OCI-LY1 (cell line): Measurements from ENCODE around the gene KIAA1586.

Experiments
- H2AFZ ChIP-seq: fragments of 200-600 bp; sonication (generic), shearing (Covaris generic); 2 replicates; pipeline ENCODE4 v1.6.0; 2014; ENCODE audit warnings: antibody characterized with exemption, mild to moderate bottlenecking, low read length
- H3F3A ChIP-seq: fragments of 200-600 bp; sonication (generic), shearing (Covaris generic); 2 replicates; pipeline ENCODE4 v1.6.0; 2014; ENCODE audit warnings: mild to moderate bottlenecking, antibody characterized with exemption, low read length, moderate library complexity; ENCODE audit not compliant: insufficient read depth
- H3K27ac ChIP-seq: fragments of 200-600 bp; sonication (generic); 2 replicates; pipeline ENCODE4 v1.5.1; 2014; ENCODE audit warnings: low read length, mixed run types, mild to moderate bottlenecking, low read depth; ENCODE audit not compliant: poor library complexity, severe bottlenecking
- H3K27me3 ChIP-seq: fragments of 200-600 bp; sonication (generic); 2 replicates; pipeline ENCODE4 v1.6.0; 2014; ENCODE audit warnings: antibody characterized with exemption, mild to moderate bottlenecking, low read length, moderate library complexity; ENCODE audit not compliant: insufficient read depth
- H3K36me3 ChIP-seq: fragments of 200-600 bp; sonication (generic); 2 replicates; pipeline ENCODE4 v1.6.1; 2014; ENCODE audit warnings: mild to moderate bottlenecking, antibody characterized with exemption, low read length, moderate library complexity, mixed read lengths; ENCODE audit not compliant: insufficient read depth
- H3K4me1 ChIP-seq: fragments of 200-600 bp; sonication (generic); 2 replicates; pipeline ENCODE4 v1.5.1; 2014; ENCODE audit warnings: mild to moderate bottlenecking, low read length, moderate library complexity; ENCODE audit not compliant: insufficient read depth, severe bottlenecking
- H3K4me2 ChIP-seq: fragments of 200-600 bp; sonication (generic), shearing (Covaris generic); 2 replicates; pipeline ENCODE4 v1.6.1; 2014; ENCODE audit warnings: low read length
- H3K4me3 ChIP-seq: fragments of 200-600 bp; sonication (generic); 2 replicates; pipeline ENCODE4 v1.5.1; 2014; ENCODE audit warnings: low read length, low read depth, mild to moderate bottlenecking, mixed read lengths; ENCODE audit not compliant: poor library complexity, severe bottlenecking
- H3K79me2 ChIP-seq: fragments of 200-600 bp; shearing (Covaris generic); 2 replicates; pipeline ENCODE4 v1.6.1; 2016; ENCODE audit warnings: mixed run types, low read length, mixed read lengths; ENCODE audit not compliant: insufficient read depth
- H3K9ac ChIP-seq: fragments of 200-600 bp; sonication (generic), shearing (Covaris generic); 2 replicates; pipeline ENCODE4 v1.6.1; 2014; ENCODE audit warnings: mild to moderate bottlenecking, low read length, mixed read lengths
- H3K9me2 ChIP-seq: fragments of 200-600 bp; sonication (generic), shearing (Covaris generic); 2 replicates; pipeline ENCODE4 v1.6.1; 2014; ENCODE audit warnings: low read depth, mild to moderate bottlenecking, low read length, mixed read lengths
- H3K9me3 ChIP-seq: fragments of 200-600 bp; shearing (Covaris generic); 2 replicates; pipeline ENCODE4 v1.6.1; 2014; ENCODE audit warnings: low read length, mixed read lengths
- H4K20me1 ChIP-seq: fragments of 200-600 bp; sonication (generic), shearing (Covaris generic); 2 replicates; pipeline ENCODE4 v1.6.0; 2016; ENCODE audit warnings: mild to moderate bottlenecking, low read length; ENCODE audit not compliant: insufficient read depth
- CTCF ChIP-seq: fragments of 200-600 bp; sonication (generic), shearing (Covaris generic); IDR thresholded peaks from 2 replicates; pipeline ENCODE4 v1.5.1; 2017; ENCODE audit warnings: mild to moderate bottlenecking, antibody characterized with exemption, low read length, moderate library complexity, mixed read lengths
- EZH2 ChIP-seq: fragments of 200-600 bp; sonication (generic), shearing (Covaris generic); IDR thresholded peaks from 2 replicates; pipeline ENCODE4 v1.8.0; 2017; ENCODE audit warnings: borderline replicate concordance, mixed run types, mild to moderate bottlenecking, antibody characterized with exemption, low read length, moderate library complexity, mixed read lengths

The KIAA1586 gene

GRCh38 chr6:57078531-57079207 lies 32.2 kb downstream of the KIAA1586 start:
- Histone ChIP-seq H3K79me2 (no peaks in the 10 kb centered on the region), H2AFZ (no peak overlapping the region), H3K36me3 (no peaks in the 10 kb centered on the region), H3K4me3 (no peak overlapping the region), H3F3A (no peaks in the 10 kb centered on the region), H3K27me3 (no peaks in the 10 kb centered on the region), H3K4me1 (no peaks in the 10 kb centered on the region), H3K4me2 (no peak overlapping the region), H3K9me3 (no peaks in the 10 kb centered on the region), H3K27ac (no peak overlapping the region), H4K20me1 (no peaks in the 10 kb centered on the region), H3K9ac (no peak overlapping the region), H3K9me2 (no peaks in the 10 kb centered on the region)
- TF ChIP-seq CTCF (no peak), EZH2 (no peak)

- no peaks in the 10 kb centered on the region for H3K9me2 ChIP-seq
- H3K9me3 ChIP-seq = no peaks in the 10 kb centered on the region
- H2AFZ ChIP-seq = no peak overlapping the region
- H3F3A ChIP-seq = no peaks in the 10 kb centered on the region
- H3K27ac ChIP-seq = no peak overlapping the region
- H3K4me1 ChIP-seq = peaks cover 8% of the 10 kb centered on the region
- no peaks in the 10 kb centered on the region for H3K27me3 ChIP-seq
- no peak overlapping the region for H3K4me3 ChIP-seq
- H3K36me3 ChIP-seq = no peaks in the 10 kb centered on the region
- no peaks in the 10 kb centered on the region for H3K79me2 ChIP-seq
- H3K9ac ChIP-seq = no peak overlapping the region
- no peak overlapping the region for H3K4me2 ChIP-seq
- TF ChIP-seq EZH2 (no peak), CTCF (no peak)
- no peaks in the 10 kb centered on the region for H4K20me1 ChIP-seq
Measured at GRCh38 chr6:57085471-57085870, 39.0 kb downstream of the KIAA1586 start.

DNA sequence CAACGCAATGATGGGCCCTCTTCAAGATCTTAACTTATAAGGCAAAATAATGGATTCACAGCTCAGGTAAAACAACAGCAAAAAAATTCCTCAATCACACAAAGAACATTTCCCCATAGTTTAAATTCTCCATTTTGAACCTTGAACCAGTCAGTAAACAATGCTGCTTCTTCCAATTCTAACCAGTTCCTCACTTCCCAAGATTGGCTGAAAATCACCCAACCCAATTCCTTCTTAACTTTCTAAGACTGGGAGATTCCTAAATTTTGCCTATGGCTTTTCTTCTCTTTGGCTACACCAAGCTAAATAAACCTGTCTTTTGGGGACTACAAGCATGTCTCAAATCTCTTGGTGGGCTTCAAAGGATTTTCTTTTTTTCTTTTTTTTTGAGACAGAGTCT lies 40.4 kb downstream of the KIAA1586 start:
- Histone ChIP-seq H4K20me1 (no peaks in the 10 kb centered on the region), H3K9ac (no peak overlapping the region)

More for the DNA sequence above, 40.4 kb downstream of the KIAA1586 start:
- Histone ChIP-seq H3K9me2 (no peaks in the 10 kb centered on the region), H3K27me3 (no peaks in the 10 kb centered on the region), H3K79me2 (peaks cover 6% of the 10 kb centered on the region), H3K27ac (no peak overlapping the region), H3K36me3 (peaks cover 1% of the 10 kb centered on the region; the same call in 1 of the 2 replicates), H3K4me2 (no peak overlapping the region), H3K4me3 (no peak overlapping the region), H3K4me1 (peaks cover 14% of the 10 kb centered on the region), H3F3A (no peaks in the 10 kb centered on the region), H3K9me3 (no peaks in the 10 kb centered on the region), H2AFZ (no peak overlapping the region)
- TF ChIP-seq EZH2 (no peak), CTCF (no peak)
